IPS DF 6.9 (cell line): ENCODE results near the gene BACE2.
"Not testable (repeated sequence)": the region's sequence is repeated elsewhere in the genome, so short reads cannot be mapped to it uniquely, and the experiment has no call there.

ENCODE experiments used
- DNase-seq: peaks from one replicate; pipeline ENCODE4 v3.0.0-alpha.2; 2013; ENCODE audit warnings: low read depth, low spot score
- H3K27ac ChIP-seq: one replicate; pipeline ENCODE4 v1.5.1; 2013; ENCODE audit warnings: low read length, control low read depth
- H3K27me3 ChIP-seq: 2 replicates; pipeline ENCODE4 v1.6.1; 2013; ENCODE audit warnings: mild to moderate bottlenecking, low read length; ENCODE audit not compliant: control insufficient read depth, insufficient read depth
- H3K36me3 ChIP-seq: 2 replicates; pipeline ENCODE4 v1.6.1; 2013; ENCODE audit warnings: low read length; ENCODE audit not compliant: control insufficient read depth, insufficient read depth
- H3K4me1 ChIP-seq: 2 replicates; pipeline ENCODE4 v1.6.1; 2013; ENCODE audit warnings: low read length; ENCODE audit not compliant: control insufficient read depth, insufficient read depth
- H3K4me3 ChIP-seq: 2 replicates; pipeline ENCODE4 v1.5.1; 2013; ENCODE audit warnings: mild to moderate bottlenecking, low read length
- H3K9me3 ChIP-seq: 2 replicates; pipeline ENCODE4 v1.6.1; 2013; ENCODE audit warnings: low read length, inconsistent platforms; ENCODE audit not compliant: control insufficient read depth, insufficient read depth
- WGBS: extraction: QIAGEN DNeasy Blood & Tissue Kit; methylation state at CpG from one replicate; pipeline ENCODE4 v1.1.7; 2013; ENCODE audit warnings: mixed read lengths, missing lambda C conversion rate; ENCODE audit not compliant: insufficient read length, insufficient coverage; 5-methylcytosine and 5-hydroxymethylcytosine counted together

The BACE2 gene

DNA sequence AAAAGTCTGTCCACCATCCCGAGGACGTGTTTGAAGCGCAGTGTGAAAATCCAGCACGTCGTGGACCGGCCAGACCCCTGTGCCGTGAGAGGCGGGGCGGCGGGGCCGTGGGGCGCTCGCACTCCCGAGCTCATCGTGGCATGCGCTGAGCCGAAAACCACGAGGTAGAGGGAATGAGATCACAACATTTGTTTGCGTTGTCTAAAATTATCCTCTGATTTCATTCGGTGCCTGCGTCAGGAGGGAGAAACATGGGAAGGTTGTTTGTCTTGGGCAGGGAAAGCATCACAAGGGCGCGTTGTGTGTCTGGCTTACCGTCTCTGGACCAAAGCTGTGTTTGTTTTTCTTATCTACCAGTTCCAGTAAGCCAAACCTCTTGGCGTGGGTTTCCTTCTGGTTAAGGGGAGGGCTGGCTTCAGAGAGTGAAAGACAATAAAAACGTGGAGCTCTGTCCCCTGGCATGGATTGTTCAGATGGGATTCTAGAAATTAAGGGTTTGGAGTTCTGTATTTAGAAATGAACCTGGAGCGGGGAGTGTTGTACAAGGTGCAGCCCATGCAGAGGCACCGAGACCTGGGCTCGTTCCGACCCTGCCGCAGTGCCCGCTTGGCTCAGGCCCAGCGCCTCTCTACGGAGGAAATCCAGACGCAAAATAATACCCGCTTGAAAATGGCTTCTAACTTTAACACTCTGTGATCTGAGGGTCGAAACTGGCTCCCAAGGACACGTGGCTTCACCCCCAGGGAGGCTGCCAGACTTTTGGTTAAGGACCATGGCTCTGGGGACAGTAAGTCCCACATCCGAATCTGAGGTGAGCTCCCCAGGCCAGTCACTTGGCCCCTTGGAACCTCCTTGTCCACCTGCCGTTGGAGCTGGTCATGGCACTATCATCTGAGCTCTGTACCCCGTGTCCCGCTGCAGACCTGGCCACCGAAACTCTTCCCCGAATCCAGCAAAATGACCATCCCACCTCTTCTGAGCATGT is 79.9 kb downstream of the BACE2 start:
- Histone ChIP-seq H3K4me1 (0 out of 2 replicates have a peak, but pooled peaks cover 1% of the 10 kb centered on the region), H3K27ac (no peak overlapping the region), H3K36me3 (no peaks in the 10 kb centered on the region), H3K27me3 (no peaks in the 10 kb centered on the region), H3K4me3 (no peak overlapping the region), H3K9me3 (no peaks in the 10 kb centered on the region)
- DNase-seq: no peak
- no CpG with 5 or more reads among the region's 44 CpGs for WGBS

DNA sequence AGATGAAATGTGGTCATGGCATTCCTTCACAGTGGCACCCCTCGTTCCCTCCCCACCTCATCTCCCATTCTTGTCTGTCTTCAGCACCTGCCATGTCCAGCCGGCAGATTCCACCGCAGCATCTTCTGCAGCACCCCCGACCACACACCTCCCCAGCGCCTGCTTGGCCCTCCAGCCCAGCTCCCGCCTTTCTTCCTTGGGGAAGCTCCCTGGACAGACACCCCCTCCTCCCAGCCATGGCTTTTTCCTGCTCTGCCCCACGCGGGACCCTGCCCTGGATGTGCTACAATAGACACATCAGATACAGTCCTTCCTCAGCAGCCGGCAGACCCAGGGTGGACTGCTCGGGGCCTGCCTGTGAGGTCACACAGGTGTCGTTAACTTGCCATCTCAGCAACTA is 81.5 kb downstream of the BACE2 start:
- DNase-seq: no peak
- WGBS: no CpG with 5 or more reads among the region's 11 CpGs
- Histone ChIP-seq H3K27me3 (no peaks in the 10 kb centered on the region), H3K36me3 (no peaks in the 10 kb centered on the region), H3K4me3 (no peak overlapping the region), H3K9me3 (no peaks in the 10 kb centered on the region), H3K27ac (no peak overlapping the region), H3K4me1 (0 out of 2 replicates have a peak, but pooled peaks cover 1% of the 10 kb centered on the region)

GRCh38 chr21:41250519-41250918 is 82.6 kb downstream of the BACE2 start:
- WGBS: no CpG with 5 or more reads among the region's 8 CpGs
- Histone ChIP-seq H3K36me3 (no peaks in the 10 kb centered on the region), H3K4me3 (no peak overlapping the region), H3K4me1 (no peaks in the 10 kb centered on the region), H3K27ac (no peak overlapping the region), H3K9me3 (no peaks in the 10 kb centered on the region), H3K27me3 (no peaks in the 10 kb centered on the region)
- no peak for DNase-seq

GRCh38 chr21:41251961-41252642 is 84.1 kb downstream of the BACE2 start:
- no CpG with 5 or more reads among the region's 12 CpGs for WGBS

GRCh38 chr21:41254090-41254700 is 86.2 kb downstream of the BACE2 start:
- Histone ChIP-seq H3K9me3 (no peaks in the 10 kb centered on the region), H3K36me3 (no peaks in the 10 kb centered on the region), H3K27me3 (no peaks in the 10 kb centered on the region), H3K4me1 (no peaks in the 10 kb centered on the region), H3K4me3 (no peak overlapping the region), H3K27ac (no peak overlapping the region)
- no peak for DNase-seq
- WGBS: no CpG with 5 or more reads among the region's 4 CpGs

More at GRCh38 chr21:41251961-41252642, 84.1 kb downstream of the BACE2 start:
- H3K4me1 ChIP-seq: no peaks in the 10 kb centered on the region
- no peaks in the 10 kb centered on the region for H3K27me3 ChIP-seq
- H3K27ac ChIP-seq: no peak overlapping the region
- no peak overlapping the region for H3K4me3 ChIP-seq
- no peak for DNase-seq
- no peaks in the 10 kb centered on the region for H3K9me3 ChIP-seq
- H3K36me3 ChIP-seq: no peaks in the 10 kb centered on the region

DNA sequence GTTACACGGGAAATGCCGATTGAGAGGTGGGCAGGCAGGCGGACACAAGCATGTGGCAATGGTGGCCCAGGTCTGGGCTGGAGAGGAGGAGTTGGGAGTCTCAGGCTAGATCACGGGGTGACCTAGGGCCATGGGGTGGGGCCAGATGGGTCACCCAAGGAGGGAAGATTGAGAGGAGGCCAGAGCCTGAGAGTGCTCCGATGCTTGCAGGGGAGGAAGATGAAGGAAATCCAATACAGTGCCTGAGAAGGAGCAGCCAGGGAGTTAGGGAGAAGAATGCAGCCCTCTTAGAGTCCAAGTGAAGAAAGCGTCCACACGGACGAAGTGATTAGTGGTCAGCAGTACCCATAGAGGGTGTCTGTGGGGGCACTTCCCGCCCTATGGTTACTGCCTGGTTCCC is 87.2 kb downstream of the BACE2 start:
- H3K36me3 ChIP-seq: no peaks in the 10 kb centered on the region
- no CpG with 5 or more reads among the region's 9 CpGs for WGBS
- H3K27ac ChIP-seq: no peak overlapping the region

GRCh38 chr21:41256231-41256630 is 88.3 kb downstream of the BACE2 start:
- not testable (repeated sequence) for DNase-seq, H3K27ac ChIP-seq, H3K4me1 ChIP-seq, H3K4me3 ChIP-seq, H3K36me3 ChIP-seq, H3K9me3 ChIP-seq, H3K27me3 ChIP-seq
- WGBS: no CpG with 5 or more reads among the region's 1 CpG

More for the DNA sequence above, 87.2 kb downstream of the BACE2 start:
- no peaks in the 10 kb centered on the region for H3K9me3 ChIP-seq
- H3K27me3 ChIP-seq: no peaks in the 10 kb centered on the region
- no peak overlapping the region for H3K4me3 ChIP-seq
- no peak for DNase-seq
- H3K4me1 ChIP-seq: no peaks in the 10 kb centered on the region

DNA sequence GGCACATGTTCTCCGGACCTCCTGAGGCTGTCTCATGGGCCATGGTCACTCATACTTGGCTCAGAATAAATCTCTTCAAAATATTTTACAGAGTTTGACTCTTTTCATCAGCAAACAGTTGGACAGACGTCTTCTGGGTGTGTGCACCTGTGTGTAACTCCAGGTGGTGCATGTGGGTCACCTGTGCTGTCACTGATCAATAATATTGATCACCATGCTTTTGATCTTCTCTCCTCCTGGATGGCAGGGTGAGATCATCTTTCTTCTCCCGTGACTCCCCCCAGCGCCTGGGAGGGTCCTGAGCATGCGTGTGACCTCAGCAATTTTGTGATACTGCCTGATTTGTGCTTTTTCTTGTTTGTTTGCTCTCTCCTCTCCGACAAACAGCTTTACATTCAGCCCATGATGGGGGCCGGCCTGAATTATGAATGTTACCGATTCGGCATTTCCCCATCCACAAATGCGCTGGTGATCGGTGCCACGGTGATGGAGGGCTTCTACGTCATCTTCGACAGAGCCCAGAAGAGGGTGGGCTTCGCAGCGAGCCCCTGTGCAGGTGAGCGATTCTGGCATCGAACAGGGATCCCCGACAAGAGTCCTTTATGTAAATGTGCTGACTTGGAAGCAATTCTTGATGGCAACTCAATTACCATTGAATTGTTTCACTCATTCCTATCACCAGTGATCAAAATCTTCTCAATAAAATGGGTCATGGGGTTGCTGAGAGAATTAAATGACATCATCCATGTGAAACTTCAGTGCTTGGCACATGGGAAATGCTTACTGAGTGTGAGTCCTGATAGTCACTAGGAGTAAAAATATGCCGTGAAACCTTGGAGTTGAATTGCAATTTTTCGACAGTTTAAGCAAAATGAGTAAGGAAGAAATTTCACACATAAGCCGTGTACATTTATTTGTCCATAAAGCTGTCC is 89.1 kb downstream of the BACE2 start:
- WGBS: no CpG with 5 or more reads among the region's 22 CpGs
- Histone ChIP-seq H3K27me3 (no peaks in the 10 kb centered on the region), H3K36me3 (no peaks in the 10 kb centered on the region), H3K9me3 (no peaks in the 10 kb centered on the region), H3K27ac (no peak overlapping the region), H3K4me1 (no peaks in the 10 kb centered on the region), H3K4me3 (no peak overlapping the region)
- DNase-seq: no peak

DNA sequence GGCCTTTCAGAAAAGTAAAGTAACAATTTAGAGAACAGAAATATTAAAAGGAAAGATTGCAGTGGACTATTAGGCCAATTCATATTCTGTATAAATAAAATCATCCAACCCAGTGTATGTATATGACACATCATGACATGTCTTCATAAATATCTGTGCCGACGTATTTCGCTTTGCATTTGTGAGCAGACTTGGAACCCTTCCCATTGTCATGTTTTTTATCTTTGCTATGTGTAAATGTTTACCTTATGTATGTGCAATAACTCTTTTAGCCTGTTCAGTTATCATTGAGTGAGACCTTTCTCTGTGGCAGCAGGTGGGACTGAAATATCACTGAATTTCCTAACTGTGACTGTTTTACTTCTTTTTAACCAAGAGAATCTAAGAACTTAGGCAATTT is 90.7 kb downstream of the BACE2 start:
- Histone ChIP-seq H3K4me3 (no peak overlapping the region), H3K36me3 (no peaks in the 10 kb centered on the region), H3K9me3 (no peaks in the 10 kb centered on the region), H3K27me3 (no peaks in the 10 kb centered on the region), H3K27ac (no peak overlapping the region), H3K4me1 (no peaks in the 10 kb centered on the region)
- WGBS: no CpG with 5 or more reads among the region's 3 CpGs
- no peak for DNase-seq
